Mammary epithelial cell (primary cell): ENCODE data around the gene NCF2.

ENCODE experiments used
- EZH2 ChIP-seq: IDR thresholded peaks from 2 replicates; pipeline ENCODE4 v1.6.1; 2012; ENCODE audit warnings: low read length, inconsistent platforms, borderline replicate concordance
- TF ChIP-seq, protein P1 (sequence below), 2 donors: IDR thresholded peaks in 1 of 2; conservative IDR thresholded peaks in 1 of 2; 2 replicates each; pipeline ENCODE4 v1.5.1; 2011 to 2012; ENCODE audit warnings: inconsistent platforms in 2 of 2, low read length in 2 of 2, mild to moderate bottlenecking in 2 of 2, control low read depth in 1 of 2, low read depth in 1 of 2; ENCODE audit not compliant: insufficient read depth in 1 of 2; ENCODE audit errors: extremely low read depth in 1 of 2

DNA sequence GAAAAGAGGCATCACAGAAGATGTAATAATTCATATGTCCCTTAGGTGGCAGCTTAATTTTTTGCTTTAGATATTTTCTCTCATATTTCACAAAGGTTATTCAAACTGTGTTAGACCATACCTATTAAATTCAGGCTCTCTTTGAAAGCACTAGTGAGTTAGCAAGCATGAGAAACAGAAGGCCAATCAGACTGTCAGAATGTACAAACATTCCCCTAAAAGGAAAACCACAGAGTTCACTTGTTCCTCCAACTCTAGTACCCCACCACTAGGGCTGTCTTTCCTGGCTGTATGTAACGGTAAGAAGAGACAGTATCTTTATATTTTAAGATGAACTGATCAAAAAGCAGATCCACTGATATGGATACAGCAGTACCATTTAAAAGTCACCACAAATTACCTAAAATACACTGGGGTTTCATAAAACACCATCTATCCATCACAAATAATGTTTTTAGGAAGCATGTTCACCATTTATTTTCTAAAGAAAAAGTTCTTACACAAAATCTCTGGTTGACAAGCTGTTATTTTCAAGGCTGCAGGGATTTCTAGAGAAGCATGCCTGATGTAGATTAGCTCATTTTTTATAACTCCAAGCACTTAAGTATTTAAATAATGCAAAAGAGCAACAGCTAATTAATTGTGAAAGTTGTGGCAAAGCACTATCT, 43.6 kb upstream of the NCF2 start:
- TF ChIP-seq, protein P1, sequence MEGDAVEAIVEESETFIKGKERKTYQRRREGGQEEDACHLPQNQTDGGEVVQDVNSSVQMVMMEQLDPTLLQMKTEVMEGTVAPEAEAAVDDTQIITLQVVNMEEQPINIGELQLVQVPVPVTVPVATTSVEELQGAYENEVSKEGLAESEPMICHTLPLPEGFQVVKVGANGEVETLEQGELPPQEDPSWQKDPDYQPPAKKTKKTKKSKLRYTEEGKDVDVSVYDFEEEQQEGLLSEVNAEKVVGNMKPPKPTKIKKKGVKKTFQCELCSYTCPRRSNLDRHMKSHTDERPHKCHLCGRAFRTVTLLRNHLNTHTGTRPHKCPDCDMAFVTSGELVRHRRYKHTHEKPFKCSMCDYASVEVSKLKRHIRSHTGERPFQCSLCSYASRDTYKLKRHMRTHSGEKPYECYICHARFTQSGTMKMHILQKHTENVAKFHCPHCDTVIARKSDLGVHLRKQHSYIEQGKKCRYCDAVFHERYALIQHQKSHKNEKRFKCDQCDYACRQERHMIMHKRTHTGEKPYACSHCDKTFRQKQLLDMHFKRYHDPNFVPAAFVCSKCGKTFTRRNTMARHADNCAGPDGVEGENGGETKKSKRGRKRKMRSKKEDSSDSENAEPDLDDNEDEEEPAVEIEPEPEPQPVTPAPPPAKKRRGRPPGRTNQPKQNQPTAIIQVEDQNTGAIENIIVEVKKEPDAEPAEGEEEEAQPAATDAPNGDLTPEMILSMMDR (conservative IDR thresholded peaks at IDR 0.05 in 1 of 2, IDR thresholded peaks at IDR 0.05 in 1 of 2; ENCODE audit: extremely low read depth in 1 of 2, insufficient read depth in 1 of 2, low read depth in 1 of 2, low read length in 2 of 2), result peak; percentile 49 to 58
- TF ChIP-seq EZH2, result no peak
